Mesenteric fat pad (tissue), 1 donor: ENCODE results near the gene KAZN. TPM values are rescaled to one million over a fixed set of nuclear protein-coding genes. Genes with fewer than 3 reads are reported as not detected.

Source experiments
- DNase-seq: peaks from one replicate; pipeline ENCODE4 v3.0.0-alpha.2; 2020; ENCODE audit warnings: low spot score
- total RNA-seq: library from RNA; stranded (reverse); fragmentation: NEBNext Ultra II Directional; extraction: Animal tissue kit (Norgen Biotek cat#: 25700); gene quantifications from one replicate; pipeline ENCODE4 v1.2.1, GENCODE V29; 2021
- donor health status: DM: yes; HTN: yes; CAD: no.

The KAZN gene
- total RNA-seq, 1 donor from 2014 or later: 26.9 TPM

GRCh38 chr1:15068152-15068551 is 469.7 kb downstream of the KAZN start:
- DNase-seq: no peak

- no peak for DNase-seq
Measured at GRCh38 chr1:15068997-15069396, 470.5 kb downstream of the KAZN start.

- DNase-seq: no peak
Measured at GRCh38 chr1:15070145-15070748, 471.8 kb downstream of the KAZN start.

- no peak for DNase-seq
Measured at GRCh38 chr1:15071936-15072335, 473.5 kb downstream of the KAZN start.

GRCh38 chr1:15073799-15074308 is 475.4 kb downstream of the KAZN start:
- DNase-seq: no peak

GRCh38 chr1:15075175-15075574 is 476.7 kb downstream of the KAZN start:
- no peak for DNase-seq

- no peak for DNase-seq
Measured at GRCh38 chr1:15075817-15076216, 477.3 kb downstream of the KAZN start.

GRCh38 chr1:15076807-15077206 is 478.3 kb downstream of the KAZN start:
- no peak for DNase-seq

- no peak for DNase-seq
Measured at GRCh38 chr1:15077384-15077783, 478.9 kb downstream of the KAZN start.

- DNase-seq: no peak
Measured at GRCh38 chr1:15080328-15081007, 482.0 kb downstream of the KAZN start.

GRCh38 chr1:15081102-15081501 is 482.6 kb downstream of the KAZN start:
- no peak for DNase-seq

- DNase-seq: no peak
Measured at GRCh38 chr1:15083578-15083977, 485.1 kb downstream of the KAZN start.

- DNase-seq: no peak
Measured at GRCh38 chr1:15088281-15088971, 489.9 kb downstream of the KAZN start.

- DNase-seq: no peak
Measured at GRCh38 chr1:15089258-15089992, 490.9 kb downstream of the KAZN start.

GRCh38 chr1:15090373-15090772 is 491.9 kb downstream of the KAZN start:
- DNase-seq: no peak

- no peak for DNase-seq
Measured at GRCh38 chr1:15094056-15094455, 495.6 kb downstream of the KAZN start.

GRCh38 chr1:15094719-15095495 is 496.4 kb downstream of the KAZN start:
- no peak for DNase-seq

- no peak for DNase-seq
Measured at GRCh38 chr1:15095496-15095875, 497.0 kb downstream of the KAZN start.

GRCh38 chr1:15096293-15096692 is 497.8 kb downstream of the KAZN start:
- DNase-seq: no peak

- DNase-seq: no peak
Measured at GRCh38 chr1:15098176-15099125, 500.0 kb downstream of the KAZN start.
